Measurements from ENCODE around the gene SMAD2. TPM values are rescaled to one million over a fixed set of nuclear protein-coding genes. Genes with fewer than 3 reads are reported as not detected.
"Not testable (repeated sequence)": the region's sequence is repeated elsewhere in the genome, so short reads cannot be mapped to it uniquely, and the experiment has no call there.

SMAD2 gene
- polyA plus RNA-seq, 4 donors = 76.0 to 108 (median 98.1) TPM

GRCh38 chr18:47863041-47863440 is 67.4 kb downstream of the SMAD2 start:
- DNase-seq (ENCODE audit: low read depth in 4 of 4, low spot score in 3 of 4) = no peak

GRCh38 chr18:47858607-47859006 is 71.9 kb downstream of the SMAD2 start:
- no peak for DNase-seq (ENCODE audit: low read depth in 4 of 4, low spot score in 3 of 4)

- DNase-seq (ENCODE audit: low read depth in 4 of 4, low spot score in 3 of 4) = no peak
Measured at GRCh38 chr18:47847635-47848034, 82.8 kb downstream of the SMAD2 start.

DNA sequence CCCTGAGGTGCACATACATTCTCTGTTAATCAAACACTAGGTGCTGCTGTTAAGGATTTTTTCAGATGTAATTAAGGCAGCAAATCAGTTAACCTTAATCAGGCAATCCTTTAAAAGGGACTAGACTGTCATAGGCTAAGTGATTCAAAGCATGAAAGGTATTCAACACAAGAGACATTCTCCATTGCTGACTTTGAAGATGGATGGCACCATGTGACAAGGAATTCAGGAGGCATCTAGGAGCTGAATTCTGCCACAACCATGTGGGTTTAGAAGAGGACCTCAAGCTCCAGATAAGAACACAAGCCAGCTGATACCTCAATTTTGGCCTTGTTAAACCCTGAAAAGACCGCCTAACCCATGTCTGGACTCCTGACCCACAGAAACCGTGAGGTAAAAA is 84.0 kb downstream of the SMAD2 start:
- no peak for DNase-seq (ENCODE audit: low read depth in 4 of 4, low spot score in 3 of 4)

DNA sequence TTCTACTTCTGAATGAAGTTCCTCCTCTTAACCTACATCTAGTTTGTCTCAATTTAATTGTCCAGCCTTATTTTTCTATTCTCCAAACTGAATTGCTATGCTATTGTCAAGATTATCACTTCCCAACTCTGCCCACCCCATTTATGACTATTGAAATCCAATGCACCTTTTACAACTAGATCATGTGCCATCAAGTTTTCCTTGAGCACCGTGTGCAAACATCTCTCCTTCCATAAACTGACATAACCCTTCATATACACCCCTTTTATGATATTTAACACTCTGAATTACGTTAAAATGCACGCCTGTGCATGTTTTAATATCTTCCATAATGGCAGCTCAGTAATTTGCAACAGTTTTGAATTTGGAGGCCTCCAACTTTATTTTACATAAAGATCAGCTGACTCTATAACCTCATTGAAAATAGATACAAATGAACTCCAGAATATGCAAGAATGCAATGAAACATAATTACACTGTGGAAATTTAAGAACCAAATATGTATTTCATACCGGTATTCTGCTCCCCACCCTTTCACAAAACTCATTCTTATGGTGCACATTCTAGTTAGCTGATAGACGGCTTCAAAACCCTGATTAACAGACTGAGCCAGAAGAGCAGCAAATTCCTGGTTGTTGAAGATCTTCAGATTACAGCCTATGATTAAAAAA is 85.5 kb downstream of the SMAD2 start:
- DNase-seq (ENCODE audit: low read depth in 4 of 4, low spot score in 3 of 4) = no peak

DNA sequence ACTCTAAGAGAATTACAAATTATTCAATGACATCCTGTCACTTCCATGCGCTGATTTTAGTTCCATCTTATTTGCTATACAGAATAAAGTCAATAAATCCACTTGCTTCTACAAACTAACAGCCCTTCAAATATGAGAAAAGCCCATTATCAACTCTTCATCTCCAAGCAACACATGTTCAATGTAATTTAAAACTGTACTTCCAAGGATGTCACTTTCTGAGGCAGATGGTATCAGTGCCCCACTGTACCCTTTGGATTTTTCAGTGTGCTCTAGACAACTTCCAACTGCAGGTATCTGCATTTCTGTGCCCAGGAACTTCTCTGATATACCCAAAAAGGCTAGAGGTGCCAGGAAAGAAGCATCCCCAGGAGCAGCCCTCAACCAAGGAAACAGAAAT is 87.6 kb downstream of the SMAD2 start:
- no peak for DNase-seq (ENCODE audit: low read depth in 4 of 4, low spot score in 3 of 4)

GRCh38 chr18:47838396-47838795 is 92.1 kb downstream of the SMAD2 start:
- no peak for DNase-seq (ENCODE audit: low read depth in 4 of 4, low spot score in 3 of 4)

DNA sequence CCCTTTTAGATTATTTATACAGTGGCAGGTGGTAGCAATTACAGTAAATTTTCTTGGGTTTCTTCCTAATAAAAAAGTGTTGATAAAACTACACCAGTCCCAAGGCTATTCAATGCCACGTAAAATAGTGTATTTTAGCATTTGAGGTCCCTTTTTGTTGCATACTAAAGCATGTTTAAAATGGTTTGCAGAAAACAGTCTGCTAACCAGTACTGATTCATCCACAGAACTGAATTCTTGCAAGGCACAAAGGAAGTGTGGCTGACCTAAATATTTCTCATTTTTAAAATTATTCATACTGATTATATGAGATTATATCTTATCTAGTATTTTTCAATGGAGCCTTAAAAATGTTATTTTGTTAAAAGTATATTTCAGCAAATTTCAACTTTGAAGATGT is 98.1 kb downstream of the SMAD2 start:
- no peak for DNase-seq (ENCODE audit: low read depth in 4 of 4, low spot score in 3 of 4)

DNA sequence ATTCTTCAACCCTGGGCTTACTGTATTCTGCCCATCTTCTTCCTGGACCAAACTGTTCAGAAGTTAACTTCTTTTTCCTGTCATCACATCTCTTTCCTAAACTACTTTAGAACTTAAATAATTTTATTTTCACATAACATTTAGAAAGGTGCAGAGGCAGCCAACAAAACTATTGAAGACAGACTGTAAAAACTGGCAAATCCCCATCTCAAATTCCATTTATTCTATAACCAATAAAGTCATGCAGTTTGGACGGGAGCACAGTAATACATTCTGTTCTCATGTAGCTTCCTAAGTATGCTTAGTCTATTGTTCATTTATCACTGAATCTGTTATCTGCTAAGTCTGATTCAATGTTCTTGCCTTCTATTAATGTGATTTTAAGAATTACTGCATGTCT is 99.1 kb downstream of the SMAD2 start:
- DNase-seq (ENCODE audit: low read depth in 4 of 4, low spot score in 3 of 4) = no peak

DNA sequence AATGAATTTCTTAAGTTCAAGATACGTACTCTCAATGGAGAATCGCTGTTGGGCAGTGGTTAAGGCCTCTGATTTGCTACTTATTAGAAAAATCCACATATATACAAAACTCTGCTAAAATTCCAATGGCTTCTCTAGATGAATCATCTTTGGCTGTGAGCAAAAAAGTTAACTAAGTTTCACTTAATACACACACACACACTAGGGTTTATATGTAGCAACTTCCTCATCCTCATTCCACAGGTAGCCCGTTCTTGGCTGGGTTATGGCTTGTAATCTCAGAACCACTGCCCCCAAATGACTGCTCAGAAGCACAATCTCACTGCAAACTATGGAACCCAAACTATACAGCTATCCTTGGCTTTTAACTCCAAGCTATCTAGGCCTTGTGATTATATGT is 99.7 kb downstream of the SMAD2 start:
- DNase-seq (ENCODE audit: low read depth in 4 of 4, low spot score in 3 of 4) = no peak

DNA sequence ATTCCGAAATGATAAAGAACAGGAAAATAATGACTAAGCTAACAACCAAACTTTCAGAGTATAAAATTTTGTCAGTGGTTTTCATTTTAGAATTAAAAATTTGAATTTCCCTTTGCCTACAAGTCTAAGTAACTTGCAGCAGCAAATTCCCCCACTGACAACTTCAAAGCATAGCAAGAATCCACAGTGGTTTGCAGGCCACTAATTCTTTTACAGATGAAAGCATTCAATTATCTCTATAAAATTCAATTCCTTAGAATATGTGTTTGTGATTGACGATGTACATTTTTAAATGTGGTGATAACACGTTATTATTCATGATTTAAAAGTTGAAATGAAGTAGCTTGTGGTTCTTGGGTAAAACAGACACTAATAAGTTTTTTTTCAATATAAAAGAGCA is 100.6 kb downstream of the SMAD2 start:
- DNase-seq (ENCODE audit: low read depth in 4 of 4, low spot score in 3 of 4) = no peak

DNA sequence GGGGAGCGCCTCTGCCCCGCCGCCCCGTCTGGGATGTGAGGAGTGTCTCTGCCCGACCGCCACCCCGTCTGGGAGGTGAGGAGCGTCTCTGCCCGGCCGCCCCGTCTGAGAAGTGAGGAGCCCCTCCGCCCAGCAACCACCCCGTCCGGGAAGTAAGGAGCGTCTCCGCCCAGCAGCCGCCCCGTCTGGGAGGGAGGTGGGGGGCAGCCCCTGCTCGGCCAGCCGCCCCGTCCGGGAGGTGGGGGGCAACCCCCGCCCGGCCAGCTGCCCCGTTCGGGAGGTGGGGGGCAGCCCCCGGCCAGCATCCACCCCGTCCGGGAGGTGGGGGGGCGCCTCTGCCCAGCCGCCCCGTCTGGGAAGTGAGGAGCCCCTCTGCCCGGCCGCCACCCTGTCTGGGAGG is 102.4 kb downstream of the SMAD2 start:
- not testable (repeated sequence) for DNase-seq (ENCODE audit: low read depth in 4 of 4, low spot score in 3 of 4)

GRCh38 chr18:47826157-47827074 is 104.0 kb downstream of the SMAD2 start:
- no peak for DNase-seq (ENCODE audit: low read depth in 4 of 4, low spot score in 3 of 4)

DNA sequence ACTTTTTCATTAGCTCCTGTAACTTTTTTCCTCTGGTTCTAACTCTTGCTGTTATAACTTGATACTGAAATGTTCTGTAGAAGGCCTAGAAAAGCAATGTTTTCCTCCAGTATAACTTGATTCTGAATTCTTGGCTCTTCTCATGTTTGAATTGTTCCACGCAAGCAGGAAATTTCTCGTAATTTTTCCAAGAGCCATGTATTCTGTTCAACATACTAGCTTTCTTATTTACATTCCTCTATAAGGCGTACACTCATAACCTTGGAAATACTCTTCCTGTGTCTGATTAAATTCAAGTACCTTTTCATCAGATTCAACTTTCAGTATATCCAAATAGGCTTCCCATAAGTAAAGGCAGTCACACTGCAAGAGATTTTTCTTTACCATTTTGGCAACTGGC is 109.1 kb downstream of the SMAD2 start:
- no peak for DNase-seq (ENCODE audit: low read depth in 4 of 4, low spot score in 3 of 4)

DNA sequence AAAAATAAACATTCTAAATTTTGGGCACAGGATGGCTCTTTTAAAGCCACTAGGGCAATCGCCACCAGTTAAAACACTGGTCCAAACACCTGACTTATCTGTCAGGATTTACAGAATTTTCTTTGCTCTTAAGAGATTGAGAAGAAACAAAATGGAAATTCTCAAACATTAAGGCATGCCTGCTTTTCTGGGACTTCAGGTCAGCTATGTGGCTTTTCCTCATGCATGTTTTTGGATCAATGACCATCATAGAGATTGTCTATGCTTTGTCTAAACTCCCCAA is 112.7 kb downstream of the SMAD2 start:
- DNase-seq (ENCODE audit: low read depth in 4 of 4, low spot score in 3 of 4) = no peak

DNA sequence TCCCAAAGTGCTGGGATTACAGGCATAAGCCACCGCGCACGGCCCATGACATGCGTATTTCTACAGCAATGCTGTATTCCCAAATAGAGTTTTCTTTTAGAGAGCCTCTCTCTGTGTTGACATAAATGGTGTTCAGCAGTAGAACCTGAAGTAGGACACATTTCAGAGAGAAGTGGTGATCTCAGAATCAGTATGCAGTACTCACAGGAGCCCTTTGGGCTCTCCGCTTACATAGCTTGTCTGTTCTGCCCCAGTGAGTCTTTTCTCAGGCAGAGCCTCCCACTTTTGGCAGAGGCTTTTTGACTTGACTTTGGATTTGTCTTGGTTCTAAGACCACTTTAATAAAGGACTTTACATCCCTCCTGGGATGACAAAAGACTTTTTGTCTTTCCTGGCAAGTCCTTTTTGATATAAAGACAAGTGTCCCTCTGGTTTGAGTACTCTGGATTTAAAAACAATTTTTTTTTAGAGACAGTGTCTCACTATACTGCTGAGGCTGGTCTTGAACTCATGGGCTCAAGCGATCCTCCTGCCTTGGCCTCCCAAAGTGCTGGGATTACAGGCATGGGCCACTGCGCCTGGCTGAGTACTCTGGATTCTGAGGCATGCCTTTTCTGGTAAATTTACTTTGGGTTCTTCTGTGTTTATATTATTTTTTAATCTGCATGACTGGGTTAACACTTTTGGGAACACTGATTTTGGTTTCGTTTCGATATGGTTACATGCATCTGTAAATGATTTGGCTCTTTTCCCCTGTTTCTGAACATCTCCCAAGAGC is 113.3 kb downstream of the SMAD2 start:
- no peak for DNase-seq (ENCODE audit: low read depth in 4 of 4, low spot score in 3 of 4)

DNA sequence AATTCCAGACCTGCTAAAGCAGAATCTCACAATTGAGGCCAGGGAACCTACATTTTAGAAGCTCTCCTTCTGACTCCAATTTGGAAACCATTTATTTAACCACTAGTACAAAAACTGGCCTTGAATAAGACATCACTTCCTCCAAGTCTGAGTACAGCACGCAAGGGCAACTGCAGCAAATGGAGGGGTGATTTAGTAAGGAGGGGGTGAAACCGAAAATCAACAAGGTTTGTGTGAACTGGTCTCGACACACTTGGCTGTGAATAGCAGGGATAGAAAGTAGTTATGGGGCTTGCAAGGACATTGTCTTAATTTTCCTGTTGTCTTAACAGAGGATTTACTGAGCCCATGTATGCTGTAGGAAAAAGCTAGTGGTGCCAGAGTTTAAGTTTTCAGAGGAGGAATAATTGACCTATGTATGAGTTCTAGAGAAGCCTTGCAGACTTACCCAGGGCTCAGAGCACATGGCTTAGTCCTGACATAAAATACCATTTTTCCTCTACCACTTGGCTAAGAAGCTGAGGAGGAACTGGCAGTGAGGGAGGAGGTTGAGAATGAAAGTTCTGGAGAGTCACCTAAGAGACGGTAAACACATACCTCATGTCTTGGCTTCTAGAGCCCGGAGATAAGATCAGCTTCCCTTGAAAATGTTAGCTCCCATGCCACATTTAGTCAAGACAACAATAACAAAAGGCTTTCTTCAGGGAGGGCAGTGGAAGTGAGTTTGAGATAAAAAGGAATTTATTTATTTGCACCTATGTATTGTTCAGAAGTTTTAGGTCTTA is 114.8 kb downstream of the SMAD2 start:
- DNase-seq (ENCODE audit: low read depth in 4 of 4, low spot score in 3 of 4) = no peak

DNA sequence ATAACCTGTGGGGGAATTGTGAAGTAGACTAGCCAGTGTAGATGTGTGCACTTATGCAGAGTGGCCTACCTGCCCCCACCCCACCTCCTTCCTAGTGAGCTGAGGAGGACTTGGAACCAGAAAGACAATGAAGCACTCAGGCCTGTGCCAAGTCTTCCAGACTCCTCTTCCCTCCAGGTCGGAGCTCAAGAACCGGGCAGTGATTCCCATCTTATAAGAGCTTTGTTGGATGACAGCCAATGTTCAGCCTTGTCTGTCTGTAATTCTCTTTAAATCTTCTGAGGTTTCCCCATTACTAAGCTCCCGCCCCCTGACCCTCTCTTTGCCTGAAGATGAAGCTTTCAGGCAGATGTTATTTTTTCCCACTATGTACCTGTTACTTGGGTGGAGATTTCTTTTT is 121.0 kb downstream of the SMAD2 start:
- no peak for DNase-seq (ENCODE audit: low read depth in 4 of 4, low spot score in 3 of 4)

GRCh38 chr18:47802802-47803201 is 127.7 kb downstream of the SMAD2 start:
- no peak for DNase-seq (ENCODE audit: low read depth in 4 of 4, low spot score in 3 of 4)

- DNase-seq (ENCODE audit: low read depth in 4 of 4, low spot score in 3 of 4) = no peak
Measured at GRCh38 chr18:47801817-47802216, 128.6 kb downstream of the SMAD2 start.

- no peak for DNase-seq (ENCODE audit: low read depth in 4 of 4, low spot score in 3 of 4)
Measured at GRCh38 chr18:47800756-47801155, 129.7 kb downstream of the SMAD2 start.
